Activated B cell treated with CpG ODN at 0.5 μM for 24 hours (primary cell): Measurements from ENCODE around the gene CEP120. TPM values are rescaled to one million over a fixed set of nuclear protein-coding genes. Genes with fewer than 3 reads are reported as not detected.

Source experiments
- ATAC-seq: fragments of 200-7000 bp; cut with Tn5 transposase; one replicate; pipeline ENCODE4 v1.10.0; 2021; ENCODE audit warnings: low read depth, mild to moderate bottlenecking, moderate library complexity
- CTCF ChIA-PET: fragments of 350-600 bp; sonication (Branson Sonifier 250); formaldehyde crosslinking; loops from one replicate; lab custom pipeline; 2021; ENCODE audit warnings: antibody characterized with exemption; lab: Charles Lee
- POLR2A ChIA-PET: fragments of 350-600 bp; sonication (Branson Sonifier 250); formaldehyde crosslinking; loops from one replicate; lab custom pipeline; 2021; ENCODE audit warnings: antibody characterized with exemption; lab: Charles Lee
- DNase-seq: peaks from one replicate; pipeline ENCODE4 v3.0.0; 2022
- H3K27ac Mint-ChIP-seq: one replicate; pipeline ENCODE4 v1.8.0; 2020; ENCODE audit warnings: mixed read lengths
- H3K27me3 Mint-ChIP-seq: one replicate; pipeline ENCODE4 v1.8.0; 2021; ENCODE audit warnings: mixed read lengths
- H3K36me3 Mint-ChIP-seq: one replicate; pipeline ENCODE4 v1.8.0; 2021; ENCODE audit warnings: low read depth, mixed read lengths
- H3K4me1 Mint-ChIP-seq: one replicate; pipeline ENCODE4 v1.8.0; 2021; ENCODE audit warnings: mixed read lengths
- H3K4me3 Mint-ChIP-seq: one replicate; pipeline ENCODE4 v1.8.0; 2020; ENCODE audit warnings: mild to moderate bottlenecking, mixed read lengths
- H3K9me3 Mint-ChIP-seq: one replicate; pipeline ENCODE4 v1.8.0; 2020; ENCODE audit warnings: mixed read lengths
- CTCF ChIP-seq: fragments of 200-600 bp; IDR thresholded peaks from one replicate; pipeline ENCODE4 v1.8.0; 2022; ENCODE audit warnings: antibody characterized with exemption, mild to moderate bottlenecking
- intact Hi-C: fragments of 100-400 bp; cut with micrococcal nuclease; formaldehyde crosslinking; loops from one replicate; pipeline ENCODE4 v1.15.1; 2024
- total RNA-seq: library from RNA; stranded (reverse); gene quantifications from 2 replicates; pipeline ENCODE4 v1.2.3, GENCODE V29; 2022

CEP120 gene
- total RNA-seq, 1 donor from 2014 or later, result 43.1 TPM

- no peak for TF ChIP-seq CTCF
- Mint-ChIP-seq H3K36me3 (peaks cover 79% of the 10 kb centered on the region), H3K9me3 (no peaks in the 10 kb centered on the region), H3K27ac (no peak overlapping the region), H3K4me3 (no peak overlapping the region), H3K4me1 (no peaks in the 10 kb centered on the region), H3K27me3 (no peaks in the 10 kb centered on the region)
- ChIA-PET POLR2A (interaction anchor here (2.1 kb wide), 1 partner anchor 34 kb away, joined by 4 read pairs; the partner anchor contains the start of gene CEP120), CTCF (no interaction called here)
- ATAC-seq (no peak), DNase-seq (no peak)
- intact Hi-C loops, result no loop called here
Measured at GRCh38 chr5:123389794-123390193, 33.4 kb downstream of the CEP120 start.

- peaks cover 75% of the 10 kb centered on the region for H3K36me3 Mint-ChIP-seq
- ATAC-seq (no peak), DNase-seq (no peak)
- no peak overlapping the region for H3K27ac Mint-ChIP-seq
- ChIA-PET POLR2A (no interaction called here), CTCF (no interaction called here)
- no peak overlapping the region for H3K4me3 Mint-ChIP-seq
- TF ChIP-seq CTCF, result no peak
- no peaks in the 10 kb centered on the region for H3K4me1 Mint-ChIP-seq
- intact Hi-C loops, result no loop called here
- H3K9me3 Mint-ChIP-seq, result no peaks in the 10 kb centered on the region
- no peaks in the 10 kb centered on the region for H3K27me3 Mint-ChIP-seq
Measured at GRCh38 chr5:123387313-123387712, 35.9 kb downstream of the CEP120 start.

- H3K9me3 Mint-ChIP-seq, result no peaks in the 10 kb centered on the region
- ChIA-PET CTCF (no interaction called here), POLR2A (no interaction called here)
- no peak for TF ChIP-seq CTCF
- ATAC-seq, result no peak
- H3K27ac Mint-ChIP-seq, result no peak overlapping the region
- DNase-seq, result no peak
- no peak overlapping the region for H3K4me3 Mint-ChIP-seq
- H3K4me1 Mint-ChIP-seq, result no peaks in the 10 kb centered on the region
- peaks cover 73% of the 10 kb centered on the region for H3K36me3 Mint-ChIP-seq
- intact Hi-C loops, result no loop called here
- no peaks in the 10 kb centered on the region for H3K27me3 Mint-ChIP-seq
Measured at GRCh38 chr5:123382252-123382651, 41.0 kb downstream of the CEP120 start.

GRCh38 chr5:123371575-123372179 is 51.5 kb downstream of the CEP120 start:
- intact Hi-C loops, result loop anchor here (1.0 to 10.0 kb wide), 4 partner anchors 474 to 913 kb away; no protein-coding TSS in a partner anchor
- no peak for ATAC-seq
- H3K27ac Mint-ChIP-seq, result no peak overlapping the region

More at GRCh38 chr5:123371575-123372179, 51.5 kb downstream of the CEP120 start:
- peak; percentile 31 for TF ChIP-seq CTCF
- ChIA-PET POLR2A (no interaction called here), CTCF (interaction anchor here (0.7 to 4.6 kb wide), 8 partner anchors 10 to 855 kb away, joined by 3 to 26 read pairs (median 3); no protein-coding TSS in a partner anchor)
- DNase-seq, result peak; percentile 21
- Mint-ChIP-seq H3K9me3 (no peaks in the 10 kb centered on the region), H3K27me3 (no peaks in the 10 kb centered on the region), H3K4me3 (no peak overlapping the region), H3K4me1 (no peaks in the 10 kb centered on the region), H3K36me3 (peaks cover 80% of the 10 kb centered on the region)
